ENCODE measurements around the gene ZMIZ1.

DNA sequence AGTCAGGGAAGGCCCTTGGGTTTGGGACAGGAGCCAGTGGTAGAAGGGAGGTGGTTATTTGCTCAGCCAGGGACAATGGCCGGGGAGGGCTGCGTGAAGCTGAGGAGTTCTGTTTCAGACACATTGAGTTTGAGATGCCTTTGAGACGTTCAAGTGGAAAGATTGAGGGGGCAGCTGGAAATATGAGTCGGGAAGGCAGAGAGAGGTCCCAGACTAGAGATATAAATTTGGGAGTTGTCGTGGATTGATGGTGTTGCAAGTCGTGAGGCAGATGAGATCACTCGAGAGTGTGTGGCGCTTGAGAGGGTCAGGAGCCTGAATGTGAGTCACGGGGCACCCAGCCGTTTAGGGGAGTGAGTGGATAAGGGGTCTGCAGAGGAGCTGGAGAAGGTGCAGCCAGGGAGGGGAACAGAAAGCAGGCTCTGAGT lies 73.3 kb downstream of the ZMIZ1 start:
- TF ChIP-seq POLR2A (IDR thresholded peaks at IDR 0.05; ENCODE audit: extremely low read depth, insufficient read length) (no peak), CTCF (IDR thresholded peaks at IDR 0.05; ENCODE audit: low read depth, low read length) (no peak)

Measured in NB4 (cell line).